Astrocyte (in vitro differentiated cells and primary cell): ENCODE data around the gene CRYBG1. TPM values are rescaled to one million over a fixed set of nuclear protein-coding genes. Genes with fewer than 3 reads are reported as not detected.

Experiments used
- DNase-seq: peaks from one replicate; pipeline ENCODE4 v3.0.0-alpha.2; 2010; ENCODE audit warnings: low read depth
- FAIRE-seq: peaks from 2 replicates; lab custom pipeline; 2011; peaks lifted over from hg19 to GRCh38; lab: Jason Lieb, UNC
- H2AFZ ChIP-seq: 2 replicates; pipeline ENCODE4 v1.6.0; 2012; ENCODE audit warnings: low read depth, low read length, inconsistent platforms
- H3K27ac ChIP-seq: 2 replicates; pipeline ENCODE4 v1.5.1; 2011; ENCODE audit warnings: low read depth, low read length, inconsistent platforms
- H3K27me3 ChIP-seq: 2 replicates; pipeline ENCODE4 v1.6.0; 2011; ENCODE audit warnings: low read length, inconsistent platforms; ENCODE audit not compliant: insufficient read depth
- H3K36me3 ChIP-seq: 2 replicates; pipeline ENCODE4 v1.5.1; 2011; ENCODE audit warnings: low read length, inconsistent platforms; ENCODE audit not compliant: insufficient read depth
- H3K4me1 ChIP-seq: 2 replicates; pipeline ENCODE4 v1.5.1; 2011; ENCODE audit warnings: low read length, inconsistent platforms; ENCODE audit not compliant: insufficient read depth
- H3K4me2 ChIP-seq: 2 replicates; pipeline ENCODE4 v1.6.0; 2012; ENCODE audit warnings: low read length, inconsistent platforms
- H3K4me3 ChIP-seq: 2 replicates; pipeline ENCODE4 v1.5.1; 2011; ENCODE audit warnings: low read depth, mild to moderate bottlenecking, low read length, inconsistent platforms; ENCODE audit not compliant: insufficient read depth
- H3K79me2 ChIP-seq: 2 replicates; pipeline ENCODE4 v1.6.0; 2012; ENCODE audit warnings: mild to moderate bottlenecking, low read length, inconsistent platforms; ENCODE audit not compliant: insufficient read depth
- H3K9ac ChIP-seq: 2 replicates; pipeline ENCODE4 v1.6.0; 2012; ENCODE audit warnings: mild to moderate bottlenecking, low read length, inconsistent platforms
- H3K9me3 ChIP-seq: 2 replicates; pipeline ENCODE4 v1.5.1; 2012; ENCODE audit warnings: low read depth, mild to moderate bottlenecking, low read length, inconsistent platforms; ENCODE audit not compliant: insufficient read depth
- H4K20me1 ChIP-seq: 2 replicates; pipeline ENCODE4 v1.6.0; 2012; ENCODE audit warnings: low read length, inconsistent platforms; ENCODE audit not compliant: insufficient read depth
- H3K27ac Mint-ChIP-seq: one replicate; pipeline ENCODE4 v1.8.0; 2021; ENCODE audit warnings: mild to moderate bottlenecking, mixed read lengths; ENCODE audit not compliant: unreplicated experiment
- H3K27me3 Mint-ChIP-seq: one replicate; pipeline ENCODE4 v1.8.0; 2021; ENCODE audit warnings: low read depth, mixed read lengths; ENCODE audit not compliant: unreplicated experiment
- H3K36me3 Mint-ChIP-seq: one replicate; pipeline ENCODE4 v1.8.0; 2021; ENCODE audit warnings: low read depth, mixed read lengths; ENCODE audit not compliant: unreplicated experiment
- H3K4me1 Mint-ChIP-seq: one replicate; pipeline ENCODE4 v1.8.0; 2021; ENCODE audit warnings: low read depth, mixed read lengths; ENCODE audit not compliant: unreplicated experiment
- H3K4me3 Mint-ChIP-seq: one replicate; pipeline ENCODE4 v1.8.0; 2021; ENCODE audit warnings: mild to moderate bottlenecking, moderate library complexity, mixed read lengths; ENCODE audit not compliant: unreplicated experiment
- H3K9me3 Mint-ChIP-seq: one replicate; pipeline ENCODE4 v1.8.0; 2021; ENCODE audit warnings: mild to moderate bottlenecking, mixed read lengths; ENCODE audit not compliant: unreplicated experiment
- EZH2 ChIP-seq: IDR thresholded peaks from 2 replicates; pipeline ENCODE4 v1.6.1; 2012; ENCODE audit warnings: mild to moderate bottlenecking, low read length, inconsistent platforms; ENCODE audit not compliant: insufficient read depth
- total RNA-seq: library from RNA; stranded (reverse); gene quantifications from 2 replicates; pipeline ENCODE4 v1.2.1, GENCODE V29; 2021
- TF ChIP-seq, protein P1 (sequence below): IDR thresholded peaks from 2 replicates; pipeline ENCODE4 v1.5.1; 2011; ENCODE audit warnings: low read depth, mild to moderate bottlenecking, inconsistent platforms, low read length, moderate library complexity; ENCODE audit not compliant: insufficient read depth

CRYBG1 gene
- total RNA-seq, 1 donor from 2014 or later, result 0.64 TPM

DNA sequence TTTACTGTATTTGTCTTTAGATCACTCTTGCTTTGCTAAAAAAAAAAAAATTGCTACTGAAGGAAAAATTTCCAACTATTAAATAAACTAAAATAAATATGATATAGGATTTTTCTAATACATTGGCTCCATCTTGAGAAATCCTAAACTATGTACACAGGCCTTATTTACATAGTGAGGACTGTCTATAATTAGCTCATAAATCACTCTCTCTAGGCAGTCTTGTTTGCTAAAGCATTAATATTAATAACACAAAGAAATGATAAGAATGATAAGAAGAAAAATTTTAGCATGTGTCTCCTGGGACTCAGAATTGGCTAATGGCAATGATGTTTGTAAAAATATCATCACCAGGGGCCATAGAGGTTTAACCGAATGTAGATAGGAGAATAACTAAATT, 13.3 kb upstream of the CRYBG1 start:
- no peaks in the 10 kb centered on the region for H3K9me3 ChIP-seq
- FAIRE-seq, result no peak

DNA sequence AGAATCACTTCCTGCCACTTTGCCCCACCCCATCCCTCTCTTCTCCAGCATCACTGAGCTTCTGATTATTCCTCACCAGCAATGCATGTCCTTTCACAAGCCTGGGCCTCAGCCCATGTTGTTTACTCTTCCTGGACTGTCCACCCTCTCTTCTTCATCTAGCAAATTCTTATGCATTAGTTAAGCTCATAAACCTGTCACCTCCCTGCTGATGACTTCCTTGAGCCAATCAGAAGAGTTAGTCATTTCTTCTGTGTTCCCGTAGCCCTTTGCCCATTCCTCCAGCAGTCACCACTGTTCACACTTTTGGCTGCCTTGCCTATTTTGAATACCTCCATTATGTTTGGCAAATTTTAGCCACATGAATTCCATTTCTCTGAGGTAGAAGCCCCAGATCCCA, 4.1 kb upstream of the CRYBG1 start:
- no peak for FAIRE-seq
- no peaks in the 10 kb centered on the region for H3K36me3 Mint-ChIP-seq

More for the DNA sequence above, 13.3 kb upstream of the CRYBG1 start:
- Histone ChIP-seq H3K27me3 (no peaks in the 10 kb centered on the region), H3K27ac (no peak overlapping the region), H3K36me3 (no peaks in the 10 kb centered on the region), H3K4me3 (no peak overlapping the region), H3K4me2 (no peak overlapping the region), H3K79me2 (no peaks in the 10 kb centered on the region), H2AFZ (no peak overlapping the region), H4K20me1 (no peaks in the 10 kb centered on the region), H3K9ac (no peak overlapping the region), H3K4me1 (no peaks in the 10 kb centered on the region)
- no peaks in the 10 kb centered on the region for H3K9me3 Mint-ChIP-seq
- no peak overlapping the region for H3K4me3 Mint-ChIP-seq
- DNase-seq, result no peak
- H3K4me1 Mint-ChIP-seq, result no peaks in the 10 kb centered on the region
- no peaks in the 10 kb centered on the region for H3K27me3 Mint-ChIP-seq
- no peak for TF ChIP-seq EZH2
- TF ChIP-seq, protein P1, sequence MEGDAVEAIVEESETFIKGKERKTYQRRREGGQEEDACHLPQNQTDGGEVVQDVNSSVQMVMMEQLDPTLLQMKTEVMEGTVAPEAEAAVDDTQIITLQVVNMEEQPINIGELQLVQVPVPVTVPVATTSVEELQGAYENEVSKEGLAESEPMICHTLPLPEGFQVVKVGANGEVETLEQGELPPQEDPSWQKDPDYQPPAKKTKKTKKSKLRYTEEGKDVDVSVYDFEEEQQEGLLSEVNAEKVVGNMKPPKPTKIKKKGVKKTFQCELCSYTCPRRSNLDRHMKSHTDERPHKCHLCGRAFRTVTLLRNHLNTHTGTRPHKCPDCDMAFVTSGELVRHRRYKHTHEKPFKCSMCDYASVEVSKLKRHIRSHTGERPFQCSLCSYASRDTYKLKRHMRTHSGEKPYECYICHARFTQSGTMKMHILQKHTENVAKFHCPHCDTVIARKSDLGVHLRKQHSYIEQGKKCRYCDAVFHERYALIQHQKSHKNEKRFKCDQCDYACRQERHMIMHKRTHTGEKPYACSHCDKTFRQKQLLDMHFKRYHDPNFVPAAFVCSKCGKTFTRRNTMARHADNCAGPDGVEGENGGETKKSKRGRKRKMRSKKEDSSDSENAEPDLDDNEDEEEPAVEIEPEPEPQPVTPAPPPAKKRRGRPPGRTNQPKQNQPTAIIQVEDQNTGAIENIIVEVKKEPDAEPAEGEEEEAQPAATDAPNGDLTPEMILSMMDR, result no peak
- no peaks in the 10 kb centered on the region for H3K36me3 Mint-ChIP-seq
- no peak overlapping the region for H3K27ac Mint-ChIP-seq

DNA sequence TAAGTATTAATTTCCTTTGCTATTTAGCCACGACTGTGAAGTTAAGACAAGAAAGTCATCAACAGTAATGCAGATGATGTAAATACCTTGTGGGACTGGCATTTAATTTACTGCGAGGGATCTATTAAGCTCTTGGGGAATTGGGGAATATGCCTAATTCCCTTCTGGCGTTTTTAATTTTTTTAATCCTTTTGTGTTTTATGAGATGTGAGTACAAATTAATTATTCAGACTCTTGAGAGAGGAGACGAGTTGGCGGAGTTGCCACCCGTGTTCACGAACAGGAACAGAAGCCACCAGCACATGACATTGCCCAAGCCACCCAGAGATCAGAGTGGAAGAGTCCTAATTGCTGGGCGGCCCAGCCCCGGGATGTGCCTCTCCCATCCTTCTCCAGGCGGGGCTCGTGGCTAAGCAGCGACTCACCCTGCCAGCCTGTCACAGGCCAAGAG, 533 bp upstream of the CRYBG1 start:
- Histone ChIP-seq H3K4me1 (peaks cover 10% of the 10 kb centered on the region), H4K20me1 (no peaks in the 10 kb centered on the region), H3K27ac (no peak overlapping the region), H3K79me2 (no peaks in the 10 kb centered on the region), H3K4me2 (peak overlapping the region; percentile 86), H3K4me3 (peak overlapping the region; percentile 42), H3K27me3 (peaks cover 20% of the 10 kb centered on the region), H3K9ac (no peak overlapping the region), H3K36me3 (no peaks in the 10 kb centered on the region), H2AFZ (peak overlapping the region; percentile 76), H3K9me3 (no peaks in the 10 kb centered on the region)
- Mint-ChIP-seq H3K27ac (peak overlapping the region; percentile 59), H3K4me1 (no peaks in the 10 kb centered on the region), H3K9me3 (no peaks in the 10 kb centered on the region), H3K27me3 (peaks cover 18% of the 10 kb centered on the region), H3K36me3 (no peaks in the 10 kb centered on the region), H3K4me3 (peak overlapping the region; percentile 80)
- DNase-seq, result no peak
- no peak for TF ChIP-seq EZH2
- TF ChIP-seq, protein P1, result no peak
- no peak for FAIRE-seq

More for the DNA sequence above, 4.1 kb upstream of the CRYBG1 start:
- H3K4me3 Mint-ChIP-seq, result no peak overlapping the region
- peaks cover 20% of the 10 kb centered on the region for H3K27me3 ChIP-seq
- no peak overlapping the region for H2AFZ ChIP-seq
- DNase-seq, result no peak
- no peak overlapping the region for H3K4me2 ChIP-seq
- H3K9ac ChIP-seq, result no peak overlapping the region
- H3K4me1 ChIP-seq, result peaks cover 10% of the 10 kb centered on the region
- H3K4me1 Mint-ChIP-seq, result no peaks in the 10 kb centered on the region
- TF ChIP-seq, protein P1, result no peak
- no peak for TF ChIP-seq EZH2
- H3K9me3 ChIP-seq, result no peaks in the 10 kb centered on the region
- no peaks in the 10 kb centered on the region for H3K9me3 Mint-ChIP-seq
- no peaks in the 10 kb centered on the region for H4K20me1 ChIP-seq
- H3K79me2 ChIP-seq, result no peaks in the 10 kb centered on the region
- H3K27ac Mint-ChIP-seq, result no peak overlapping the region
- H3K27ac ChIP-seq, result no peak overlapping the region
- no peaks in the 10 kb centered on the region for H3K36me3 ChIP-seq
- H3K4me3 ChIP-seq, result no peak overlapping the region
- H3K27me3 Mint-ChIP-seq, result peaks cover 18% of the 10 kb centered on the region
